ENCODE measurements around the gene EHMT2.

EHMT2 gene

GRCh38 chr6:31836474-31837368, 60.8 kb downstream of the EHMT2 start:
- no peak for DNase-seq

- no peak for DNase-seq
Observed at GRCh38 chr6:31836047-31836473, 61.4 kb downstream of the EHMT2 start.

GRCh38 chr6:31834367-31835250, 62.9 kb downstream of the EHMT2 start:
- DNase-seq = no peak

- DNase-seq = no peak
Observed at GRCh38 chr6:31831350-31832215, 65.9 kb downstream of the EHMT2 start.

GRCh38 chr6:31830886-31831335, 66.6 kb downstream of the EHMT2 start:
- DNase-seq = no peak

All from SIG-M5 (cell line).